ENCODE data around the gene INAFM1.

GRCh38 chr19:47309038-47309437 lies 34.4 kb downstream of the INAFM1 start:
- no peak for TF ChIP-seq FIP1L1 (IDR thresholded peaks at IDR 0.05; ENCODE audit: low read depth, low read length, poor library complexity, severe bottlenecking)
- no peak for TF ChIP-seq MAZ (CRISPR knock-in tag; conservative IDR thresholded peaks at IDR 0.05 in 1 of 2, IDR thresholded peaks at IDR 0.05 in 1 of 2)
- TF ChIP-seq POLR2A (conservative IDR thresholded peaks at IDR 0.05), result no peak
- TF ChIP-seq ZNF609 (CRISPR knock-in tag; IDR thresholded peaks at IDR 0.05; ENCODE audit: borderline replicate concordance), result no peak
- TF ChIP-seq, protein P1, sequence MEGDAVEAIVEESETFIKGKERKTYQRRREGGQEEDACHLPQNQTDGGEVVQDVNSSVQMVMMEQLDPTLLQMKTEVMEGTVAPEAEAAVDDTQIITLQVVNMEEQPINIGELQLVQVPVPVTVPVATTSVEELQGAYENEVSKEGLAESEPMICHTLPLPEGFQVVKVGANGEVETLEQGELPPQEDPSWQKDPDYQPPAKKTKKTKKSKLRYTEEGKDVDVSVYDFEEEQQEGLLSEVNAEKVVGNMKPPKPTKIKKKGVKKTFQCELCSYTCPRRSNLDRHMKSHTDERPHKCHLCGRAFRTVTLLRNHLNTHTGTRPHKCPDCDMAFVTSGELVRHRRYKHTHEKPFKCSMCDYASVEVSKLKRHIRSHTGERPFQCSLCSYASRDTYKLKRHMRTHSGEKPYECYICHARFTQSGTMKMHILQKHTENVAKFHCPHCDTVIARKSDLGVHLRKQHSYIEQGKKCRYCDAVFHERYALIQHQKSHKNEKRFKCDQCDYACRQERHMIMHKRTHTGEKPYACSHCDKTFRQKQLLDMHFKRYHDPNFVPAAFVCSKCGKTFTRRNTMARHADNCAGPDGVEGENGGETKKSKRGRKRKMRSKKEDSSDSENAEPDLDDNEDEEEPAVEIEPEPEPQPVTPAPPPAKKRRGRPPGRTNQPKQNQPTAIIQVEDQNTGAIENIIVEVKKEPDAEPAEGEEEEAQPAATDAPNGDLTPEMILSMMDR (IDR thresholded peaks at IDR 0.05 in 2 of 3, conservative IDR thresholded peaks at IDR 0.05 in 1 of 3; ENCODE audit: insufficient read depth in 2 of 3, low read depth in 1 of 3, low read length in 3 of 3), result no peak
- no peak for TF ChIP-seq PHB2 (IDR thresholded peaks at IDR 0.05; ENCODE audit: low read depth)
- TF ChIP-seq, protein P2, sequence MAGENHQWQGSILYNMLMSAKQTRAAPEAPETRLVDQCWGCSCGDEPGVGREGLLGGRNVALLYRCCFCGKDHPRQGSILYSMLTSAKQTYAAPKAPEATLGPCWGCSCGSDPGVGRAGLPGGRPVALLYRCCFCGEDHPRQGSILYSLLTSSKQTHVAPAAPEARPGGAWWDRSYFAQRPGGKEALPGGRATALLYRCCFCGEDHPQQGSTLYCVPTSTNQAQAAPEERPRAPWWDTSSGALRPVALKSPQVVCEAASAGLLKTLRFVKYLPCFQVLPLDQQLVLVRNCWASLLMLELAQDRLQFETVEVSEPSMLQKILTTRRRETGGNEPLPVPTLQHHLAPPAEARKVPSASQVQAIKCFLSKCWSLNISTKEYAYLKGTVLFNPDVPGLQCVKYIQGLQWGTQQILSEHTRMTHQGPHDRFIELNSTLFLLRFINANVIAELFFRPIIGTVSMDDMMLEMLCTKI (IDR thresholded peaks at IDR 0.05; ENCODE audit: partially characterized antibody), result no peak

Data from K562 (cell line).